GM21423 (cell line): Measurements from ENCODE around the gene PRTN3.
A peak's percentile ranks its signal among the peaks of the same experiment; 100 is the strongest.
"Not testable (repeated sequence)": the region's sequence is repeated elsewhere in the genome, so short reads cannot be mapped to it uniquely, and the experiment has no call there.

ENCODE experiments used
- ATAC-seq: cut with Tn5 transposase; IDR thresholded peaks from one replicate; pipeline ENCODE4 v1.9.1; 2021; ENCODE audit warnings: mild to moderate bottlenecking, moderate library complexity; ENCODE audit not compliant: unreplicated experiment

The PRTN3 gene

DNA sequence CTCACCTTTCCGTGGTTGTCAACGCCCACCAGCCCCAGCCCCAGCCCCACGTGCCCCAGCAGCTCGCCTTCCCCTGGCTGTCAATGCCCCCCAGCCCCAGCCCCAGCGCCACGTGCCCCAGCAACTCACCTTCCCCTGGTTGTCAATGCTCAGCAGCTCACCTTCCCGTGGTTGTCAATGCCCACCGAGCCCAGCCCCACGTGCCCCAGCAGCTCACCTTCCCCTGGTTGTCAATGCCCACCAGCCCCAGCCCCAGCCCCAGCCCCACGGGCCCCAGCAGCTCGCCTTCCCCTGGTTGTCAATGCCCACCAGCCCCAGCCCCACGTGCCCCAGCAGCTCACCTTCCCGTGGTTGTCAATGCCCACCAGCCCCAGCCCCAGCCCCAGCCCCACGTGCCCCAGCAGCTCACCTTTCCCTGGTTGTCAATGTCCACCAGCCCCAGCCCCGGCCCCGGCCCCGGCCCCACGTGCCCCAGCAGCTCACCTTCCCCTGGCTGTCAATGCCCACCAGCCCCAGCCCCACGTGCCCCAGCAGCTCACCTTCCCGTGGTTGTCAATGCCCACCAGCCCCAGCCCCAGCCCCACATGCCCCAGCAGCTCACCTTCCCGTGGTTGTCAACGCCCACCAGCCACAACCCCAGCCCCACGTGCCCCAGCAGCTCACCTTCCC lies 37.3 kb downstream of the PRTN3 start:
- ATAC-seq: not testable (repeated sequence)

DNA sequence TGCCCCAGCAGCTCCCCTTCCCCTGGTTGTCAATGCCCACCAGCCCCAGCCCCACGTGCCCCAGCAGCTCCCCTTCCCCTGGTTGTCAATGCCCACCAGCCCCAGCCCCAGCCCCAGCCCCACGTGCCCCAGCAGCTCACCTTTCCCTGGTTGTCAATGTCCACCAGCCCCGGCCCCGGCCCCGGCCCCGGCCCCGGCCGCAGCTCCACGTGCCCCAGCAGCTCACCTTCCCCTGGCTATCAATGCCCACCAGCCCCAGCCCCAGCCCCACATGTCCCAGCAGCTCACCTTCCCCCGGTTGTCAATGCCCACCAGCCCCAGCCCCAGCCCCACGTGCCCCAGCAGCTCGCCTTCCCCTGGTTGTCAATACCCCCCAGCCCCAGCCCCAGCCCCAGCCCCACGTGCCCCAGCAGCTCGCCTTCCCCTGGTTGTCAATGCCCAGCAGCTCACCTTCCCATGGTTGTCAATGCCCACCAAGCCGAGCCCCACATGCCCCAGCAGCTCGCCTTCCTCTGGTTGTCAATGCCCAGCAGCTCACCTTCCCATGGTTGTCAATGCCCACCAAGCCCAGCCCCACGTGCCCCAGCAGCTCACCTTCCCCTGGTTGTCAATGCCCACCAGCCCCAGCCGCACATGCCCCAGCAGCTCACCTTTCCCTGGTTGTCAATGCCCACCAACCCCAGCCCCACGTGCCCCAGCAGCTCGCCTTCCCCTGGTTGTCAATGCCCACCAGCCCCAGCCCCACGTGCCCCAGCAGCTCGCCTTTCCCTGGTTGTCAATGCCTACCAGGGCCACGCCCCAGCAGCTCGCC lies 38.2 kb downstream of the PRTN3 start:
- ATAC-seq: not testable (repeated sequence)

DNA sequence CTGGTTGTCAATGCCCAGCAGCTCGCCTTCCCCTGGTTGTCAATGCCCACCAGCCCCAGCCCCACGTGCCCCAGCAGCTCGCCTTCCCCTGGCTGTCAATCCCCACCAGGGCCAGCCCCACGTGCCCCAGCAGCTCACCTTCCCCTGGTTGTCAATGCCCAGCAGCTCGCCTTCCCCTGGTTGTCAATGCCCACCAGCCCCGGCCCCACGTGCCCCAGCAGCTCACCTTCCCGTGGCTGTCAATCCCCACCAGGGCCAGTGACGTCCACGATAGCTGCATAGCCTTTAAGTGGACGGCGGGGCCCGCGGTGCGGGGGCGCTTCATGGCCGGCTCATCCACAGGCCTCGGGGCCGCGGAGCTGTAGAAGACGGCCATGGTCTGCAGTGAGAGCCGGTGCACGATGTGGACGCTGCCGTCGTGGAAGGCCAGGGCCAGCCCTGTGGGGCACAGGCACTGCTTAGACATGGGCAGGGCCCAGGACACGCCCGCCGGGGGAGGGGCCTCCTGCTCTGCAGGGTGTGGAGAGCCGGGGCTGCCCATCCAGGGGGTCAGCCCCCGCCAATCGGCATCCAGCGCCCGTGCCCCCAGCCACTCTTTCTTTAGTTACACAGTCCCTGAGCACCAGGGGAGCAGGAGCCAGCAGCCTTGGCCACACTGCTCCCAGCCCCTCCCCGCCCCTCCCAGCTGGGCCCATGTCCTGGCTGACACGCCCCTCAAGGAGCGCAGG lies 39.1 kb downstream of the PRTN3 start:
- ATAC-seq: no peak

DNA sequence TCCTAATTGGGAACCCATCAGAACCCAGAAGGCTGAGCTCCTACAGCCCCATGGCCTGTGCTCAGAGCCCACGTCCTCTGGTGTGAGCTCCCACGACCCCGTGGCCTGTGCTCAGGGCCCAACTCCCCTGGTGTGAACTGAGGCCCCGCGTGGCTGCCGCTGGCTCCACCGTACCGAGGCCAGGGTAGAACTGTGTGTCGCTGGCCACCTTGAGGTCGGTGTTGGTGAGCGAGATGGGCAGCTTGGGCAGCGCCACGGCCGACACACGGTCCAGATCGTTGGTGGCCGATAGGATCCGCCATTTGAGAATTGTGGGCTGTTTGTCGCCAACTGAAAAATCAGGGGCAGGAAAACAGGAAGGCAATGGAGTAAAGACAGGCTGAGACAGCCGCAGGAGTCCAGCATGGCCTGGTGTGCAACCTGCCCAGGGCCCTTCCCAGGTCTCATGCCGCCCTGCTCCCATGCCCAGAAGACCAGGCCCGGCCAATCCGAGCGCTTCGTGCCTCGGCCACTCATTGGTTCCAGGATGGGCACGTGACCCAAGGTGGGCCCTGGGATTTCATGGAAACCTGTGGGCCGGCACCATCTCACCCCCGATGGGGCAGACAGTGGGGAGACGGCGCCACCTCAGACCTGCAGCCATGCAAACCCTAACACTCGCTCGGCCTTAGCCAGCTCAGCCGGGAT lies 40.7 kb downstream of the PRTN3 start:
- ATAC-seq: no peak

DNA sequence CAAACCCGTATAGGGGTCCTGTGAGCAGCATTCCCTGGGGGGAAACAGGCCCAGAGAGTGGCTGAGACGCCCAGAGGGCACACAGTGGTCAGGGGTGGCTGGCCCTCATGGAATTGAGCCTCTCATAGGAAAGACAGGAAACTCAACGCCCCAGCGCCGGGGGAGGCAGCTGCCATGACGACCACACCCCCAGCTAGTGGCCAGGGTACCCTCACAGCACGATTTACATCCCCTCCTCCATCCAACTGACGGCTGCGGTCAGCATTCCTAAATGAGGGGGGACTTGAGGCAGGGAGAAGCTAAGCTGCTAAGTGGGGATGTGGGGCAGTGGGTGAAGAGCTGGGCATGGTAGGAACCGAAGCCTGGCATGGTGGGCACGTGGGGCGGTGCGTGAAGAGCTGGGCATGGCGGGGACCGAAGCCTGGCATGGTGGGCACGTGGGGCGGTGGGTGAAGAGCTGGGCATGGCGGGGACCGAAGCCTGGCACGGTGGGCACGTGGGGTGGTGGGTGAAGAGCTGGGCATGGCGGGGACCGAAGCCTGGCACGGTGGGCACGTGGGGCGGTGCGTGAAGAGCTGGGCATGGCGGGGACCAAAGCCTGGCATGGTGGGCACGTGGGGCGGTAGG lies 42.2 kb downstream of the PRTN3 start:
- ATAC-seq: no peak

DNA sequence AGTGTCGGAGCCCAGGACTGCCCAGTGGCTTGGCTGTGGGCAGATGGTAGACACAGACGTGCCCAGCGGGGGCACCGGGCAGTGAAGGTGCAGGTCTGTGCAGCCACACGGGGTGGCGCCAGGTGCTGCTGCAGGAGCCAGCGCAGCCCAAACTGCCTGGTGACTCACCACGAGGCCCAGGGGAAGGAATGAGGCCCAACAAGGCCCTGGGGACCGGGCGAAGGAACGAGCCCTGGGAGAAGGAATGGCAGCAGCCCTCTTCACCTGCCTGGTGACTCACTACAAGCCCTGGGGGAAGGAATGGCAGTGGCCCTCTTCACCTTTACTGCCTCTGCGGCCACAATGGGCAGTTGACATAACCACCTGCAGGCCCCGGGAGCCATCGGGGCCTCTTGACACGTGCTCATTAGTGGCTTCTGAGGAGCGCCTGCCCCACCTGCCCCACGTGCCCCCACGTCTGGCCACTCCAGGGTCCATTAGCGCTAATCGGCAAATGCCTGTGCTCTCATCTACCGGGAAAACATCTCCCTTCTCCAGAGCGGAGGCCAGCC lies 42.9 kb downstream of the PRTN3 start:
- ATAC-seq: no peak

DNA sequence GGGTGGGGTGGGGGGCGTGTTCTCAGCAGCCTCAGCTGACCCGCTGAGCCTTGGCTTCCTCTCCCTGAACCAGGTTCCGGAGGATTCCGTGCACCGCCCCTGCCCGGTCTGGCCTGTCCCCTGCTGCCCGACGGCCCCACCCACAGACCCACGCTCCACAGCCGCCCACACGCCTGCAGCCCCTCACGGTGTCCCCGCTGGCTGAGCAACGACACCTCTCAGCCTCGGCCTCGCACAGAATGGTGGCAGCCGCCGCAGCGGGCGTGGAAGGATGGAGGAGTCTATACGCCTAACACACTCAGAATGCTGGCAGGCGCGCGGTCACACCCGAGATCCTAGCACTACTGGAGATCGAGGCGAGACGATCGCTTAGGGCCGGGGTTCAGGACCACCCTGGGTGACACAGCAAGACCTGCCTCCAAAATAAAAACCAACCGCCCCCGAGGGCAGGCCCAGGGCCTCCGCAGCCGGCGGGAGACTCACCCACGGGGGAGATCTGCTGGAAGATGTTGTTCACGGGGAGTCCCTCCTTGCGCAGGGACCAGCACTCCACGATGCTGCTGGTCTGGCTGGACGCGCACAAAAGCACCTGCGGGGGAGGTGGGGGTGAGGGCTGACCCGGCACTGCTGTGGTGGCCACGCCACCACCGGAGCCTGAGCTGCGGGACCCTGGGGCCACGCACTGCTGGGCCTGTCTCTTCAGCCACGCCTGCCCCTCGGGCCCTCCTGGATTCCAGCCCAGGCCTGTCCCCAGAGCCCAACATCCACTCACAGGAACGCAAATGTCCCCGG lies 43.8 kb downstream of the PRTN3 start:
- no peak for ATAC-seq

DNA sequence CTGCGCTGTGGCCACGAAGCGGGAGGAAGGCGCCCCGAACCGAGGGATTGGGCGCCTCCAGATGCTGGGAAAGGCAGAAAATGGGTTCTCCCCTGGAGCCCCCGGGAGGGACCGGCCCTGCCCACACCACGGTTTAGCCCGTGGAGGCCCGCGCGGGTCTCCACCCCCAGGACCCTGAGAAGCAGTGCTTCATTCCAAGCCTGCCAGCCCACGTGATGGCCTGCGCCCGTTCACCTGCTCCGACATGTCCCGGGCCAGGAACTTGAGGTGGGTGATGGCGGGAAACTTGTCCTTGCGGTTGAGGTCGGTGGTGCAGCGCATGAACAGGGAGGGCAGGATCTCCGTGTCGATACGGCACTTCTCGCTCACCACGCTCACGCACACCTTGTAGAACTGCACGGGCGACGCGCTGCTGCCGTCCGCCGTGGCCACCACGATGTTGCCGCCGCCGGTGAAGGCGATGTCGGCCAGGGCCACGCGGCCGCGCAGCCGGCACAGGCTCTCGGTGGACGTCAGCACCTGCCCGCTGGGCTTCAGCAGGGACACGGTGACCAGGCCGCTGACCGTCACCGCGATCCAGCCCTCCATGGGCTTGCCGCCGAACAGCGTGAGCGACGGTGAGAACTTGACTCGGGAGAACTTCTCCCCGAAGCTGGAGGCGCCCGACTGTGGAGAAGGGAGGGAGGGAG lies 44.9 kb downstream of the PRTN3 start:
- ATAC-seq: no peak

DNA sequence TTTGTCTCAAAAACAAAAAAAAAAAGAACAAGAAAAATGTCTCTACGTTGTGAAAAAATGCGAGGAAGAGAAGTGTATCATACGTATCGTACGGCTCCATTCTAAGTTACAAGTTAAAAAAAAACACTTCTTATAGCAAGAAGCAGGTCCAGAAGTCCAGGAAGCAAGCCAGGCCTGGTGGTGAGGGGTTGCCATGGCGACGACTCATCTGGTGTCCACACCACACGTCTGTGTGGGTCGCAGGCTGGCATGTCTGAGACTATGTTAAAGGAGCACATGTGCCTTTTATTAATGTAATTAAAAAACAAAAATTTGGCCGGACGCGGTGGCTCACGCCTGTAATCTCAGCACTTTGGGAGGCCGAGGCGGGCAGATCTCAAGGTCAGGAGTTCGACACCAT lies 46.3 kb downstream of the PRTN3 start:
- no peak for ATAC-seq

DNA sequence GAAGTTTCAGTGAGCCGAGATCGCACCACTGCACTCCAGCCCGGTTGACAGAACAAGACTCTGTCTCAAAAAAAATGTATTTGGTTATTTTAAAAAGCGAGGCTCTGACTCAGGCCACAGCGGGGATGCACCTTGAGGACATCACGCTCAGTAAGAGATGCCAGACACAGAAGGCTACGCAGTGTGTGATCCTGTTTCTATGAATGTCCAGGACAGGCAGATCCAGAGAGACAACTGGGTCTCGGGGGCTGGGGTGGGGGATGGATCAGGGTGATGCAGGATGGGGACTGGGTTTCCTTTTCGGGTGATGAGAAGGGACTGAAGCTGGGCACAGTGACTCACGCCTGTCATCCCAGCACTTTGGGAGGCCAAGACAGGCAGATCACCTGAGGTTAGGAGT lies 46.8 kb downstream of the PRTN3 start:
- no peak for ATAC-seq

DNA sequence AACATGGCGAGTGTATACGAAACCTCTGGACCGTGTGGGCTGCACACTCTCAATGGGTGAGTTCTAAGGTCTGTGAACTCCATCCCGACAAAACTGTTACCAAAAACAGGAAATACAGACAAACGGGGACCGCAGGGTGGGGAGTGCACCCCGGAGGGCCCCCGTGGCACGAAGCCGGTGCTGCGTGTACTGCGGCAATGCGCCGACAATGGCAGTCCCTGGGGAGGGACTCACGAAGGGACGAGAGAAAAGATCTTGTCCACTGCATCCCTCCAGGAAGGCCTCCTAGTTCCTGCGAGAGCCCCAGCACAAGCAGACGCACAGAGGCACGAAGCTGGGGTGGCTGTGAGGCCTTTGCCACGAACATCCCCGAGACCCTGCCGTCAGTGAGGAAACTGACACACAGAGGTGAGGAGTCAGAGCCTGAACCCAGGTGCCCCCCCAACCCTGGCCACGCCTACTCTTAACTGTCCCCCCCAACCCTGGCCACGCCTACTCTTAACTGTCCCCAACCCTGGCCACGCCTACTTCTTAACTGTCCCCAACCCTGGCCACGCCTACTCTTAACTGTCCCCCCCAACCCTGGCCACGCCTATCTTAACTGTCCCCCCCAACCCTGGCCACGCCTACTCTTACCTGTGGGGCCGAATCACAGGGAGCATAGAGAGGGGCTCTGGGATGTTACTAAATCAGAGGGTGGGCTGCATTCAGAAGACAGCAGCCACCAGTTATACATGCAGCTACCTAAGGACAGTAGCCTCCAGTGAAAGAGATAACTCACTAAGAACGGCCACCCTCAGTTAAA lies 48.0 kb downstream of the PRTN3 start:
- ATAC-seq: no peak

DNA sequence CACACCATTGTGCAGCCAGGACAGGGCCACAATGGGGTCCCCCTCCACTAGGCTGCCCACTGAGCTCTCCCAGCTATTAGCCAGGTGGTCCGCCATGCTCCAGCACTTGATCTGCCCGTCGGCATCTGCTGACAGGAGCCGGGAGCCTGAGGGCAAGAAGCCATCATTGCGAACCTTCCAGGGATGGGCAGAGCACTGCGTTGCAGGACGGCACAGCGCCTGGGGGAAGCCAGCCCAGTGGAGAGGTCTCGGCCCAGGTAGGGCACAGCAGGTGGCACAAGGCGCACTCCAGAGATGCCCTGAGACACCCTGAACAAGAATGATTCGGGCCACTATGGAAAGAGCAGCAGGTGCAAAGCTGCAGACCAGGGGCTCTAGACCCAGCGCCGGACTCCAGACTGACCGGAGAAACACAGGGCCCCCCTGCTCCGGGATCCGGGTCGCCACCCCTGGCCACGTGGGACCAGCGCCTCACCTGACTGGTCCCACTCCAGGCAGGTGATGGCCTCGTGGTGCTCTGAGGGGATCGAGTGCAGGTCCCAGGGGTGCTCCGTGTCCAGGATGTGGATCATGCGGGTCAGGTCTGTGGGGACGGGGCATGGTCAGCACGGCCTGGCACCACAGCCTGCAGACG lies 49.0 kb downstream of the PRTN3 start:
- ATAC-seq: no peak

DNA sequence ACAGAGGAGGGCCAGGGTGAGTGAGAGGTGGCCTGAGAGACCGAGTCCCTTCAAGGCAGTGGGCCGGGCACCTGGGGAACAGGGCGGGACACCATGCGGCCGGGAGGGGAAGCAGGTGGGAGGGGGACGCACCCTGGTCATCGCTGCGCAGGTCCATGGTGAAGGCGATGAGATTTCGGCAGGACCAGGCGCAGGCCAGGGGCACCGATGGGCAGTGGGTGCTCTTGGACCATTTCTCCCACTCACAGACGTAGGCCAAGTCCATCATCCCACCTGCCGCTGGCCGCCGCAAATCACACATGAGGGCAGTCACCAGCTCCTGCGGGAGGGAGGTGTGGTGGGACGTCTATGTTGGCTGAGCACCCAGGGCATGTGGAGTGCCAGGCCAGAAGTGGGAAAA lies 50.0 kb downstream of the PRTN3 start:
- ATAC-seq: no peak

DNA sequence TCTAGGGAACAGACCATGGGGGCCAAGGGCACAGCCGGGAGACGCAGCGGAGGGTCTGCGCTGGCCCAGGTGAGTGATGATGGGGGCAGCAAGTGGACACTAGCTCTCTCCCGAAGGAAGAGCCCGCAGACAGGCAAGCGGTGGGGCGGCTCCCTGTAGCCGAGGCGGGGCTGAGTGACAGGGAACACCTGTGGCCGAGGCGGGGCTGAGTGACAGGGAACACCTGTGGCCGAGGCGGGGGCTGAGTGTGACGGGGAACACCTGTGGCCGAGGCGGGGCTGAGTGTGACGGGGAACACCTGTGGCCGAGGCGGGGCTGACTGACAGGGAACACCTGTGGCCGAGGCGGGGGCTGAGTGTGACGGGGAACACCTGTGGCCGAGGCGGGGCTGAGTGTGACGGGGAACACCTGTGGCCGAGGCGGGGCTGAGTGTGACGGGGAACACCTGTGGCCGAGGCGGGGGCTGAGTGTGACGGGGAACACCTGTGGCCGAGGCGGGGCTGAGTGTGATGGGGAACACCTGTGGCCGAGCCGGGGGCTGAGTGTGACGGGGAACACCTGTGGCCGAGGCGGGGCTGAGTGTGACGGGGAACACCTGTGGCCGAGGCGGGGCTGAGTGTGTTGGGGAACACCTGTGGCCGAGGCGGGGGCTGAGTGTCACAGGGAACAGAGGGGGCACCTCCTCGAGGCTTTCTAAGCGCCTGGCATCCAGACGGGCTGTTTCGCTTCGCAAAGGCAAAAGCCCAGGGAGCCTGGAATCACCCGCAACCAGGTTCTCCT lies 50.8 kb downstream of the PRTN3 start:
- not testable (repeated sequence) for ATAC-seq

DNA sequence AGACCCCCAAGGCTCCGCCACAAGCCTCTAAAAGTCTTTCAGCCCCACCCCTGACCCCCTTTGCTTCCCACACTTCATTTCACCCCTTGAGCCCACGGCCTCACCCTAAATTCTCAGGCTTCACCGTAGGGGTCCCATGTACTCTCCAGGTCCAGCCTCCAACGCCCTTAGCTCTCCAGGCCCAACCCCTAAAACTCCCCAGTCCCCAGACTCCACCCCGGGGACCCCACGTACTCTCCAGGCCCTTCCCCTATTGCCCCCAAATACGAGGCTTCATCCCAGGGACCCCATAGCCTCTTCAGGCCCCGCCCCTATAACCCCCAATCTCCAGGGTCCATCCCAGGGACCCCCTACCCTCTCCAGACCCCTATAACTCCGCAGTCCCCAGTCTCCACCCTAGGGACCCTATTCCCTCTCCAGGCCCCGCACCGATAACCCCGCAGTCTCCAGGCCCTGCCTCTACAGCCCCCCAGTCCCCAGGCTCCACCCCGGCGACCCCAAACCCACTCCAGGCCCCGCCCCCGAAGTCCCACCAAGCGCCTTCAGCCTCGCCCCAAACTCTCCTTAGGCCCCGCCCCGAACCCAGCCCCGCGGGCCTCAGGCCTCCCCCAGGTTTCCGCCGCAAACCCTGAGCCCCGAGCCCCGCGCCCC lies 51.6 kb downstream of the PRTN3 start:
- no peak for ATAC-seq

DNA sequence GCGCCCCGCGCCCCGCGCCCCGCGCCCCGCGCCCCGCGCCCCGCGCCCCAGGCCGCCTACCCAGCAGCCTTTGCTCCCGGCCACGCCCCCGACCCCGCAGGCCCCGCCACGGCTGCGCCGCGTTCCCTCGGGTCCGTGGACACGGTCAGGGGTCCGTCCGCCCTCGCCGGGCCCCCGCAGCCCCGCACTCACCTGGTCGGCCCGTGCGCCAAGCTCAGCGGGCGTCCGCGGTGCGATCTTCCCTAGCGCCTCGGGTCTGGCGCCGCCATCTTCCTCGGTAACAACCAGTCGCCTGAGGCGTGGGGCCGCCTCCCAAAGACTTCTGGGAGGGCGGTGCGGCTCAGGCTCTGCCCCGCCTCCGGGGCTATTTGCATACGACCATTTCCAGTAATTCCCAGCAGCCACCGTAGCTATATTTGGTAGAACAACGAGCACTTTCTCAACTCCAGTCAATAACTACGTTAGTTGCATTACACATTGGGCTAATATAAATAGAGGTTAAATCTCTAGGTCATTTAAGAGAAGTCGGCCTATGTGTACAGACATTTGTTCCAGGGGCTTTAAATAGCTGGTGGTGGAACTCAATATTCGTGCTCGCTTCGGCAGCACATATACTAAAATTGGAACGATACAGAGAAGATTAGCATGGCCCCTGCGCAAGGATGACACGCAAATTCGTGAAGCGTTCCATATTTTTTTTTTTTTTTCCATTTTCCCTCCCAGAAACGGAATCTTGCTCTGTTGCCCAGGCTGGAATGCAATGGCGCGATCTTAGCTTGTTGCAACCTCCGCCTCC lies 52.3 kb downstream of the PRTN3 start, which contains the start of the genes MED16 and RNU6-9:
TSS of gene MED16 (minus strand) at position 294 of the 796 bp plus-strand sequence. CDS start 2,056 bp downstream, outside the sequence.
TSS of gene RNU6-9 (plus strand) at position 591 of the 796 bp plus-strand sequence.
- peak; percentile 78 for ATAC-seq
